GM12878 (cell line): ENCODE data around the gene MRPL2. TPM values are rescaled to one million over a fixed set of nuclear protein-coding genes. Genes with fewer than 3 reads are reported as not detected.

ENCODE experiments used
- ATAC-seq: fragments of 200-7000 bp; cut with Tn5 transposase; 3 replicates; pipeline ENCODE4 v1.9.1; 2020; ENCODE audit warnings: mild to moderate bottlenecking, moderate library complexity
- BruUV-seq: library from RNA; stranded (reverse); fragments of 400-500 nt; replicated peaks from 2 replicates; lab custom pipeline; 2021; lab: Mats Ljungman, UMichigan
- CTCF ChIA-PET: fragments of 300-600 bp; sonication (Branson Sonifier 250); formaldehyde crosslinking; extraction: SDS; loops from one replicate; lab custom pipeline; 2021; ENCODE audit warnings: inconsistent platforms; lab: Yijun Ruan, JAX
- POLR2A ChIA-PET: fragments of 350-600 bp; formaldehyde crosslinking; extraction: SDS; loops from one replicate; lab custom pipeline; 2021; ENCODE audit warnings: inconsistent platforms; lab: Charles Lee
- RAD21 ChIA-PET: fragments of 300-600 bp; sonication (Branson Sonifier 250); formaldehyde crosslinking; loops from one replicate; lab custom pipeline; 2023; ENCODE audit warnings: antibody characterized with exemption; ENCODE audit not compliant: unreplicated experiment; lab: Charles Lee
- SMC1A ChIA-PET: fragments of 300-600 bp; sonication (Branson Sonifier 250); formaldehyde crosslinking; loops from one replicate; lab custom pipeline; 2023; ENCODE audit not compliant: unreplicated experiment, uncharacterized antibody; lab: Charles Lee
- DNase-seq: peaks from one replicate; pipeline ENCODE4 v3.0.0-alpha.2; 2011; ENCODE audit warnings: low read depth, low spot score
- FAIRE-seq: peaks from 3 replicates; lab custom pipeline; 2011; peaks lifted over from hg19 to GRCh38; lab: Jason Lieb, UNC
- H2AFZ ChIP-seq: 2 replicates; pipeline ENCODE4 v1.6.0; 2011; ENCODE audit warnings: low read depth, low read length, control low read depth; ENCODE audit not compliant: control insufficient read depth
- H3K27ac ChIP-seq: 2 replicates; pipeline ENCODE4 v1.5.1; 2011; ENCODE audit warnings: control low read depth; ENCODE audit not compliant: control insufficient read depth, insufficient read depth
- H3K27me3 ChIP-seq, 2 experiments: replicated peaks in 1 of 2; 2 replicates each; pipeline versions ENCODE4 v1.6.0 to v1.6.1; 2011; ENCODE audit warnings: low read length in 1 of 2; ENCODE audit not compliant: control insufficient read depth in 2 of 2, insufficient read depth in 2 of 2
- H3K36me3 ChIP-seq, 2 experiments: 2 replicates each; pipeline ENCODE4 v1.5.1; 2011; ENCODE audit warnings: low read length in 1 of 2; ENCODE audit not compliant: control insufficient read depth in 2 of 2, insufficient read depth in 2 of 2
- H3K4me1 ChIP-seq: 2 replicates; pipeline ENCODE4 v1.6.1; 2011; ENCODE audit warnings: mild to moderate bottlenecking, low read length, moderate library complexity, mixed read lengths; ENCODE audit not compliant: control insufficient read depth, insufficient read depth
- H3K4me2 ChIP-seq: 2 replicates; pipeline ENCODE4 v1.6.0; 2011; ENCODE audit warnings: control low read depth; ENCODE audit not compliant: control insufficient read depth, insufficient read depth
- H3K4me3 ChIP-seq: fragments of 200-600 bp; sonication (generic); 2 replicates; pipeline ENCODE4 v1.5.1; 2016
- H3K79me2 ChIP-seq: 2 replicates; pipeline ENCODE4 v1.6.0; 2011; ENCODE audit warnings: low read length; ENCODE audit not compliant: control insufficient read depth, insufficient read depth
- H3K9ac ChIP-seq: 2 replicates; pipeline ENCODE4 v1.8.0; 2011; ENCODE audit warnings: low read length, control low read depth, mixed read lengths; ENCODE audit not compliant: control insufficient read depth, insufficient read depth
- H3K9me3 ChIP-seq: replicated peaks from 3 replicates; pipeline ENCODE4 v1.5.1; 2011; ENCODE audit warnings: mild to moderate bottlenecking, low read length; ENCODE audit not compliant: control insufficient read depth, insufficient read depth
- H4K20me1 ChIP-seq: 2 replicates; pipeline ENCODE4 v1.6.0; 2011; ENCODE audit not compliant: control insufficient read depth, insufficient read depth
- ATF2 ChIP-seq: IDR thresholded peaks from 2 replicates; pipeline ENCODE4 v1.6.1; 2012; ENCODE audit warnings: low read length, inconsistent platforms
- ATF3 ChIP-seq: IDR thresholded peaks from 2 replicates; pipeline ENCODE4 v1.6.1; 2011; ENCODE audit warnings: low read depth, mild to moderate bottlenecking, low read length, moderate library complexity, borderline replicate concordance; ENCODE audit errors: extremely low read depth
- BHLHE40 ChIP-seq, 2 experiments: fragments of 450-650 bp in 1 of 2; IDR thresholded peaks; 2 replicates each; pipeline ENCODE4 v1.6.1; 2011 to 2017; ENCODE audit warnings: low read depth in 2 of 2, borderline replicate concordance in 1 of 2, improper control_type of control experiment in 1 of 2, low read length in 1 of 2, mild to moderate bottlenecking in 1 of 2
- BMI1 ChIP-seq: fragments of 450-650 bp; IDR thresholded peaks from 2 replicates; pipeline ENCODE4 v1.6.1; 2016; ENCODE audit warnings: mild to moderate bottlenecking, moderate library complexity, borderline replicate concordance
- DPF2 ChIP-seq: fragments of 450-650 bp; IDR thresholded peaks from 2 replicates; pipeline ENCODE4 v1.6.1; 2017; ENCODE audit warnings: mild to moderate bottlenecking
- MEF2A ChIP-seq: IDR thresholded peaks from 2 replicates; pipeline ENCODE4 v1.6.1; 2011; ENCODE audit warnings: low read depth, mild to moderate bottlenecking, low read length, moderate library complexity; ENCODE audit not compliant: insufficient read depth
- MXI1 ChIP-seq: fragments of 150-350 bp; IDR thresholded peaks from 2 replicates; pipeline ENCODE4 v1.6.1; 2011; ENCODE audit warnings: low read depth, mild to moderate bottlenecking, inconsistent platforms, low read length, improper control_type of control experiment
- NFYB ChIP-seq: IDR thresholded peaks from 2 replicates; pipeline ENCODE4 v1.6.1; 2011; ENCODE audit warnings: low read depth, mild to moderate bottlenecking, low read length, improper control_type of control experiment, moderate library complexity; ENCODE audit not compliant: insufficient read depth
- NKRF ChIP-seq: fragments of 450-650 bp; conservative IDR thresholded peaks from 2 replicates; pipeline ENCODE4 v1.6.1; 2017; ENCODE audit warnings: mild to moderate bottlenecking, moderate library complexity
- NR2C1 ChIP-seq: fragments of 450-650 bp; IDR thresholded peaks from 2 replicates; pipeline ENCODE4 v1.6.1; 2017; ENCODE audit warnings: antibody characterized with exemption, mild to moderate bottlenecking, moderate library complexity
- POLR2AphosphoS2 ChIP-seq: IDR thresholded peaks from 2 replicates; pipeline ENCODE4 v1.6.1; 2011; ENCODE audit warnings: low read depth, mild to moderate bottlenecking, low read length, improper control_type of control experiment, moderate library complexity
- POU2F2 ChIP-seq: IDR thresholded peaks from 3 replicates; pipeline ENCODE4 v1.6.1; 2011; ENCODE audit warnings: low read depth, mild to moderate bottlenecking, low read length, borderline replicate concordance
- TBL1XR1 ChIP-seq: IDR thresholded peaks from 2 replicates; pipeline ENCODE4 v1.6.1; 2012; ENCODE audit warnings: low read depth, low read length, improper control_type of control experiment
- ZNF384 ChIP-seq: IDR thresholded peaks from 2 replicates; pipeline ENCODE4 v1.6.1; 2012; ENCODE audit warnings: low read depth, mild to moderate bottlenecking, low read length, improper control_type of control experiment, borderline replicate concordance
- ZSCAN29 ChIP-seq: fragments of 450-650 bp; IDR thresholded peaks from 2 replicates; pipeline ENCODE4 v1.6.1; 2017; ENCODE audit warnings: mild to moderate bottlenecking, moderate library complexity
- WGBS: methylation state at CpG from one replicate; pipeline ENCODE4 v1.1.6; 2016; ENCODE audit warnings: low lambda C conversion rate; ENCODE audit not compliant: insufficient replicate concordance, insufficient coverage; ENCODE audit errors: missing lambda C conversion rate; 5-methylcytosine and 5-hydroxymethylcytosine counted together
- in situ Hi-C: fragments of 300-500 bp; cut with MboI; formaldehyde crosslinking; loops from 9 replicates; pipeline ENCODE4 v1.14.3; 2018; ENCODE audit warnings: mixed read lengths
- intact Hi-C: fragments of 100-400 bp; cut with micrococcal nuclease; formaldehyde crosslinking; loops from one replicate; pipeline ENCODE4 v1.14.2; 2022; ENCODE audit not compliant: unreplicated experiment
- polyA plus RNA-seq, 11 experiments: library from polyadenylated mRNA; depleted of rRNA in 4 of 11; unstranded in 6 of 11; stranded (reverse) in 5 of 11; fragments of >200 nt; fragmentation: Nextera tagmentation in 4 of 11; fragmentation: Illumina TruSeq in 1 of 11; extraction: Ambion mirVana in 4 of 11; extraction: Trizol in 1 of 11; gene quantifications; 1 replicate in 1 of 11; 2 replicates in 10 of 11; pipeline versions ENCODE4 v1.2.1 to v1.2.3, GENCODE V29; 2011 to 2016; ENCODE audit warnings: inconsistent platforms in 2 of 11, missing spikeins in 2 of 11, low read depth in 1 of 11
- total RNA-seq, 4 experiments: library from RNA; depleted of rRNA in 3 of 4; stranded (reverse); fragments of >200 nt in 3 of 4; fragmentation: Illumina TruSeq in 1 of 4; extraction: Trizol in 1 of 4; gene quantifications; 2 replicates each; pipeline versions ENCODE4 v1.2.1 to v1.2.3, GENCODE V29; 2013 to 2021
- TF ChIP-seq, protein P1 (sequence below): fragments of 450-650 bp; formaldehyde crosslinking; IDR thresholded peaks from 2 replicates; pipeline ENCODE4 v1.4.0; 2022; ENCODE audit warnings: mild to moderate bottlenecking, moderate library complexity

Gene MRPL2
- total and polyA plus RNA-seq, 10 of the 15 experiments (the other 5 are each of a cell fraction or from before 2014, with no cell fraction given): 29.7 to 125 (median 50.2) TPM

DNA sequence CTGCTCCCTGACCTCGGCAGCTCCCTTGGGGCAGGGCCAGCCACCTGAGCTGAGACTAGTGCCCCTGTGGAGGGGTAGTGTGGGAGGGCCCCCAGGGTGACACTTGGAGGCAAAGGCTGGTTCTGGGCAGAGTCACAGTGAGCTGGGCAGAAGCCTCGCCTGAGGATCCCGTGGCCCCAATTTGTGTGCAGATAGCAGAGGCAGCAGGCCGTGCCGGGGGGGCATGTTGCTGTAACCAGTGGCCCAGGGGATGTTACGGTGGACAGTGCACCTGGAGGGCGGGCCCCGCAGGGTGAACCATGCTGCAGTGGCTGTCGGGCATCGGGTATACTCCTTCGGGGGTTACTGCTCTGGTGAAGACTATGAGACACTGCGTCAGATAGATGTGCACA lies 42.3 kb downstream of the MRPL2 start:
- Histone ChIP-seq H3K4me3 (no peak overlapping the region), H3K9me3 (no peaks in the 10 kb centered on the region), H3K27me3 (no peaks in the 10 kb centered on the region), H2AFZ (no peak overlapping the region), H3K79me2 (peaks cover 28% of the 10 kb centered on the region), H3K27ac (no peak overlapping the region), H4K20me1 (no peaks in the 10 kb centered on the region), H3K4me1 (peaks cover 15% of the 10 kb centered on the region), H3K9ac (no peak overlapping the region; the same call in 1 of the 2 replicates), H3K36me3 (peaks cover 4% of the 10 kb centered on the region in 2 experiments; a peak in 3 of 4 replicates), H3K4me2 (no peak overlapping the region)
- ChIA-PET POLR2A (interaction anchor here (0.8 to 0.9 kb wide), 2 partner anchors 29 to 33 kb away, joined by 3 read pairs; no protein-coding TSS in a partner anchor), SMC1A (interaction anchor here (0.6 kb wide), 1 partner anchor 34 kb away, joined by 3 read pairs; no protein-coding TSS in a partner anchor), RAD21 (interaction anchor here (2.0 kb wide), 1 partner anchor 32 kb away, joined by 9 read pairs; the partner anchor contains the start of gene PPP2R5D), CTCF (interaction anchor here (1.3 kb wide), 2 partner anchors 29 to 127 kb away, joined by 3 to 4 read pairs; no protein-coding TSS in a partner anchor)
- in situ Hi-C loops: no loop called here
- WGBS: 82% methylated on average over 12 of the region's 12 CpGs
- intact Hi-C loops: no loop called here
- ATAC-seq: no peak
- no peak for FAIRE-seq
- BruUV-seq: no TSS peak
- no peak for DNase-seq
- TF ChIP-seq TBL1XR1 (no peak), NR2C1 (no peak), ATF2 (no peak), MEF2A (no peak), ZNF384 (no peak), DPF2 (no peak), POU2F2 (no peak), NKRF (no peak), POLR2AphosphoS2 (no peak), ZSCAN29 (no peak), BHLHE40 (IDR thresholded peaks at IDR 0.05; ENCODE audit: borderline replicate concordance in 1 of 2, low read depth in 2 of 2, low read length in 1 of 2) (no peak), NFYB (no peak), BMI1 (no peak), ATF3 (no peak), MXI1 (no peak)
- TF ChIP-seq, protein P1, sequence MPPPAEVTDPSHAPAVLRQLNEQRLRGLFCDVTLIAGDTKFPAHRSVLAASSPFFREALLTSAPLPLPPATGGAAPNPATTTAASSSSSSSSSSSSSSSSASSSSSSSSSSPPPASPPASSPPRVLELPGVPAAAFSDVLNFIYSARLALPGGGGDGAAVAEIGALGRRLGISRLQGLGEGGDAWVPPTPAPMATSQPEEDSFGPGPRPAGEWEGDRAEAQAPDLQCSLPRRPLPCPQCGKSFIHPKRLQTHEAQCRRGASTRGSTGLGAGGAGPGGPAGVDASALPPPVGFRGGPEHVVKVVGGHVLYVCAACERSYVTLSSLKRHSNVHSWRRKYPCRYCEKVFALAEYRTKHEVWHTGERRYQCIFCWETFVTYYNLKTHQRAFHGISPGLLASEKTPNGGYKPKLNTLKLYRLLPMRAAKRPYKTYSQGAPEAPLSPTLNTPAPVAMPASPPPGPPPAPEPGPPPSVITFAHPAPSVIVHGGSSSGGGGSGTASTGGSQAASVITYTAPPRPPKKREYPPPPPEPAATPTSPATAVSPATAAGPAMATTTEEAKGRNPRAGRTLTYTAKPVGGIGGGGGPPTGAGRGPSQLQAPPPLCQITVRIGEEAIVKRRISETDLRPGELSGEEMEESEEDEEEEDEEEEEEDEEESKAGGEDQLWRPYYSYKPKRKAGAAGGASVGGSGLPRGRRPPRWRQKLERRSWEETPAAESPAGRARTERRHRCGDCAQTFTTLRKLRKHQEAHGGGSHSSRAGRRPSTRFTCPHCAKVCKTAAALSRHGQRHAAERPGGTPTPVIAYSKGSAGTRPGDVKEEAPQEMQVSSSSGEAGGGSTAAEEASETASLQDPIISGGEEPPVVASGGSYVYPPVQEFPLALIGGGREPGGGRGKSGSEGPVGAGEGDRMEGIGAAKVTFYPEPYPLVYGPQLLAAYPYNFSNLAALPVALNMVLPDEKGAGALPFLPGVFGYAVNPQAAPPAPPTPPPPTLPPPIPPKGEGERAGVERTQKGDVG (CRISPR knock-in tag): no peak
